ENCODE results near the gene PPP1R17. TPM values are rescaled to one million over a fixed set of nuclear protein-coding genes. Genes with fewer than 3 reads are reported as not detected.

The PPP1R17 gene
- total and polyA plus RNA-seq, 8 donors: not detected

- WGBS, 5 donors: 54 to 78% (median 64%) methylated on average over 4 of the region's 4 CpGs
- H3K27me3 ChIP-seq: peaks cover 0 to 19% (median 0%) of the 10 kb centered on the region in 3 donors
- no peak for DNase-seq
- no peak overlapping the region for H3K4me3 ChIP-seq
- H3K27ac ChIP-seq: no peak overlapping the region
- no peaks in the 10 kb centered on the region for H3K36me3 ChIP-seq
- intact Hi-C loops (cut with DNase I; ENCODE audit: low total_unique reads): loop anchor here (10.0 kb wide), 1 partner anchor 733 kb away; no protein-coding TSS in a partner anchor
- no peak for TF ChIP-seq POLR2A (IDR thresholded peaks at IDR 0.05)
- no peak for TF ChIP-seq POLR2AphosphoS5 (IDR thresholded peaks at IDR 0.05)
- TF ChIP-seq CTCF (IDR thresholded peaks at IDR 0.05): no peak
- no peak for TF ChIP-seq EP300 (IDR thresholded peaks at IDR 0.05)
- H3K4me1 ChIP-seq: no peaks in the 10 kb centered on the region
- no peaks in the 10 kb centered on the region for H3K9me3 ChIP-seq
Observed at GRCh38 chr7:31741852-31742251, 54.8 kb downstream of the PPP1R17 start.

- intact Hi-C loops (cut with DNase I; ENCODE audit: low total_unique reads): loop anchor here (10.0 kb wide), 1 partner anchor 730 kb away; no protein-coding TSS in a partner anchor
- Histone ChIP-seq H3K27ac (no peak overlapping the region), H3K27me3 (peaks cover 0 to 10% (median 0%) of the 10 kb centered on the region in 3 donors), H3K9me3 (no peaks in the 10 kb centered on the region), H3K36me3 (no peaks in the 10 kb centered on the region), H3K4me3 (no peak overlapping the region), H3K4me1 (no peaks in the 10 kb centered on the region)
- WGBS, 5 donors: 1 to 5% (median 3%) methylated on average over 4 of the region's 4 CpGs
- peak; percentile 61 to 85 for DNase-seq
- TF ChIP-seq POLR2AphosphoS5 (IDR thresholded peaks at IDR 0.05): no peak
- TF ChIP-seq CTCF (IDR thresholded peaks at IDR 0.05): peak in 5 of 7 experiments; percentile 61 to 90 (median 83)
- TF ChIP-seq EP300 (IDR thresholded peaks at IDR 0.05): no peak
Observed at GRCh38 chr7:31744294-31744874, 57.4 kb downstream of the PPP1R17 start.

GRCh38 chr7:31747553-31747952, 60.5 kb downstream of the PPP1R17 start:
- Histone ChIP-seq H3K36me3 (no peaks in the 10 kb centered on the region), H3K4me3 (no peak overlapping the region), H3K27ac (no peak overlapping the region), H3K9me3 (no peaks in the 10 kb centered on the region), H3K4me1 (no peaks in the 10 kb centered on the region), H3K27me3 (no peaks in the 10 kb centered on the region)
- no peak for TF ChIP-seq CTCF (IDR thresholded peaks at IDR 0.05)
- no peak for TF ChIP-seq POLR2AphosphoS5 (IDR thresholded peaks at IDR 0.05)
- no peak for TF ChIP-seq EP300 (IDR thresholded peaks at IDR 0.05)
- no peak for TF ChIP-seq POLR2A (IDR thresholded peaks at IDR 0.05)
- intact Hi-C loops (cut with DNase I; ENCODE audit: low total_unique reads): loop anchor here (10.0 kb wide), 1 partner anchor 727 kb away; no protein-coding TSS in a partner anchor
- DNase-seq: no peak

GRCh38 chr7:31748084-31748483, 61.1 kb downstream of the PPP1R17 start:
- Histone ChIP-seq H3K27me3 (no peaks in the 10 kb centered on the region), H3K4me1 (no peaks in the 10 kb centered on the region), H3K9me3 (no peaks in the 10 kb centered on the region), H3K27ac (no peak overlapping the region), H3K4me3 (no peak overlapping the region), H3K36me3 (no peaks in the 10 kb centered on the region)
- TF ChIP-seq POLR2AphosphoS5 (IDR thresholded peaks at IDR 0.05) (no peak), POLR2A (IDR thresholded peaks at IDR 0.05) (no peak), CTCF (IDR thresholded peaks at IDR 0.05) (no peak), EP300 (IDR thresholded peaks at IDR 0.05) (no peak)
- WGBS, 5 donors: 78 to 93% (median 86%) methylated on average over 1 of the region's 1 CpG
- no peak for DNase-seq
- intact Hi-C loops (cut with DNase I; ENCODE audit: low total_unique reads): loop anchor here (10.0 kb wide), 1 partner anchor 727 kb away; no protein-coding TSS in a partner anchor

Data from stomach (tissue), 9 donors.